Common myeloid progenitor, CD34-positive (primary cell): Measurements from ENCODE around the gene DLX4.

ENCODE experiments used
- CTCF ChIA-PET: fragments of 350-600 bp; sonication (Branson Sonifier 250); formaldehyde crosslinking; loops from one replicate; lab custom pipeline; 2021; ENCODE audit warnings: antibody characterized with exemption; lab: Charles Lee
- POLR2A ChIA-PET: fragments of 350-600 bp; sonication (Branson Sonifier 250); formaldehyde crosslinking; loops from one replicate; lab custom pipeline; 2021; ENCODE audit warnings: antibody characterized with exemption; lab: Charles Lee
- DNase-seq, 3 donors: peaks; one replicate each; pipeline versions ENCODE4 v3.0.0 to v3.0.0-alpha.2; 2013
- H3K27ac ChIP-seq, 2 experiments: 1 replicate in 1 of 2; 2 replicates in 1 of 2; pipeline ENCODE4 v1.7.0; 2013; ENCODE audit warnings: inconsistent platforms in 2 of 2, low read length in 2 of 2, mild to moderate bottlenecking in 2 of 2, low read depth in 1 of 2, moderate library complexity in 1 of 2; ENCODE audit not compliant: severe bottlenecking in 2 of 2, insufficient read depth in 1 of 2, poor library complexity in 1 of 2
- H3K27me3 ChIP-seq, 5 experiments: replicated peaks in 2 of 5; 1 replicate in 3 of 5; 2 replicates in 2 of 5; pipeline versions ENCODE4 v1.6.1 to v1.7.0; 2013; ENCODE audit warnings: low read length in 4 of 5, mild to moderate bottlenecking in 2 of 5, moderate library complexity in 2 of 5, inconsistent platforms in 1 of 5; ENCODE audit not compliant: insufficient read depth in 5 of 5, control insufficient read depth in 4 of 5
- H3K36me3 ChIP-seq, 4 experiments: 1 replicate in 2 of 4; 2 replicates in 2 of 4; pipeline versions ENCODE4 v1.6.1 to v1.7.0; 2013; ENCODE audit warnings: low read length in 3 of 4, control low read depth in 1 of 4, mild to moderate bottlenecking in 1 of 4; ENCODE audit not compliant: control insufficient read depth in 4 of 4, insufficient read depth in 4 of 4
- H3K4me1 ChIP-seq, 4 experiments: 1 replicate in 3 of 4; 2 replicates in 1 of 4; pipeline versions ENCODE4 v1.6.1 to v1.7.1; 2013; ENCODE audit warnings: low read length in 3 of 4, mild to moderate bottlenecking in 3 of 4, control low read depth in 1 of 4, inconsistent platforms in 1 of 4, moderate library complexity in 1 of 4; ENCODE audit not compliant: control insufficient read depth in 4 of 4, insufficient read depth in 4 of 4; ENCODE audit errors: control extremely low read depth in 1 of 4
- H3K4me3 ChIP-seq, 7 experiments: 1 replicate in 4 of 7; 2 replicates in 3 of 7; pipeline versions ENCODE4 v1.5.1 to v1.7.0; 2013; ENCODE audit warnings: mild to moderate bottlenecking in 7 of 7, low read length in 6 of 7, moderate library complexity in 6 of 7, inconsistent platforms in 2 of 7, low read depth in 2 of 7, control low read depth in 1 of 7; ENCODE audit not compliant: insufficient read depth in 4 of 7, control insufficient read depth in 1 of 7; ENCODE audit errors: extremely low read depth in 1 of 7
- H3K9me3 ChIP-seq, 5 experiments: 1 replicate in 4 of 5; 2 replicates in 1 of 5; pipeline versions ENCODE4 v1.6.1 to v1.7.1; 2013; ENCODE audit warnings: low read length in 4 of 5, mild to moderate bottlenecking in 2 of 5, inconsistent platforms in 1 of 5, low read depth in 1 of 5, moderate library complexity in 1 of 5; ENCODE audit not compliant: control insufficient read depth in 4 of 5, insufficient read depth in 2 of 5; ENCODE audit errors: control extremely low read depth in 1 of 5
- WGBS: methylation state at CpG from one replicate; pipeline ENCODE4 v1.1.5; 2013; ENCODE audit not compliant: insufficient coverage; 5-methylcytosine and 5-hydroxymethylcytosine counted together

Gene DLX4

DNA sequence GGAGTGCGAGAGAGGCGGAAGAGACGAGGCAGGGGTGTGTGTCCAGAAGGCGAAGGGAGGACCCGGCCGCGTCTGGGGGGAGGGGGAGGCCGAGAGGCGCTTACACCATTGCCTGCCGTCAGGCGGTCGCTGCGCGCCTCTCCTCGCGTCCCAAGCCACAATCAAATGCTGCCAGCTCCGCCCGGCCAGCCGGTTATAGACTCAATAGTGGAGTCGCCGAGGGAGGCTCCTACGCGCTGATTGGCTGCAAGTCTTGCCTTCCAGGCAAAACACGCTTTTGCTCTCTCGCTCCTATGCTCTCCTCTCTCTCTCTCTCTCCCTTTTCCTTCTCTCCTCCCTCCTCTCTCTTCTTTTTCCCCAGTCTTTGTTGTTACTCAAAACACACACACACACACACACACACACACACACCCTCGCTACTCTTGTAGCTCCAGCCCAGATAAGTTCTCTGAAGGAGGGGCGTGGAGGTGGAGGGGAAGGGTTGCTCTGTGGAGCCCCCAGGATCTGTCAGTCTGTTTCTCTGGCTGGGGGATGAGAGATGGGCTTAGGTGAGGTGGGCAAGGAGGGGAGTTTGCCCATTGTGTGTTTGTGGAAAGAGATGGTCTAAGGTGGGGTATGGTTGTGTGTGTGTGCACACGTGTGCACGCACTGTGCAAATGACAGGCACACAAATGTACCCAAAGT, 26.2 kb downstream of the DLX4 start, which contains the start of gene DLX3:
TSS of gene DLX3 (minus strand) at position 170 of the 684 bp plus-strand sequence. CDS start 226 bp downstream, outside the sequence.
- peak within 1 kb of the TSS in 3 of 7 experiments; percentile 59 to 68 (median 64) for H3K4me3 ChIP-seq
- peaks cover 0 to 36% (median 25%) of the 10 kb centered on the region in 4 experiments for H3K4me1 ChIP-seq
- H3K36me3 ChIP-seq: no peaks in the 10 kb centered on the region
- peak; percentile 39 to 72 (median 63) for DNase-seq
- ChIA-PET CTCF (interaction anchor here (0.9 to 10.5 kb wide), 11 partner anchors 9 to 287 kb away, joined by 3 to 172 read pairs (median 33); no protein-coding TSS in a partner anchor), POLR2A (no interaction called here)
- H3K27me3 ChIP-seq: peaks cover 5 to 94% (median 61%) of the 10 kb centered on the region in 5 experiments
- 1% methylated on average over 25 of the region's 29 CpGs for WGBS
- peaks cover 0 to 5% (median 2%) of the 10 kb centered on the region in 5 experiments for H3K9me3 ChIP-seq
- H3K27ac ChIP-seq: no peak within 1 kb of the TSS

DNA sequence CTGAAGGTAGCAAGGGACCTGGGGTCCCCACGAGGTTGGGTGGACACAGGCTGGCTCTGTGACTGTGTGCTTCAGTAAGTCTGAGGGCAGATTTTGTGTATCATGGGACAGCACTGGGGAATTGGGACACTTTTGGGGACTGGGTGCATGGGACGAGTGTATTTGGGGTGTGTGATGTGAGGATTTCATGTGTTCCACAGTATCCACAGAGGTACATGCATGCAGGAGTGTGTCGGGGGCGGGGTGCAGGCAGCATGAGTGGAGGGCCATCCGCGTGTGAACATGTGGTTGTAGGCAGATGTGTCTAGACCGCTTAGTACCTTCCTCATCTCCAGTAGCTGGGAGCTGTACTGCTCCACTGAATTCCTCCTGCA, 27.1 kb downstream of the DLX4 start:
- 43% methylated on average over 4 of the region's 7 CpGs for WGBS
- peaks cover 0 to 32% (median 22%) of the 10 kb centered on the region in 4 experiments for H3K4me1 ChIP-seq
- ChIA-PET CTCF (interaction anchor here (0.8 to 10.5 kb wide), 34 partner anchors 10 to 561 kb away, joined by 3 to 172 read pairs (median 7); partner anchors contain the start of genes DLX4 and NXPH3), POLR2A (interaction anchor here (0.8 to 1.0 kb wide), 2 partner anchors 138 to 139 kb away, joined by 3 to 4 read pairs; no protein-coding TSS in a partner anchor)
- no peaks in the 10 kb centered on the region for H3K36me3 ChIP-seq
- H3K9me3 ChIP-seq: peaks cover 0 to 5% (median 2%) of the 10 kb centered on the region in 5 experiments
- no peak for DNase-seq
- H3K27ac ChIP-seq: no peak overlapping the region
- peaks cover 5 to 91% (median 54%) of the 10 kb centered on the region in 5 experiments for H3K27me3 ChIP-seq
- no peak overlapping the region for H3K4me3 ChIP-seq

DNA sequence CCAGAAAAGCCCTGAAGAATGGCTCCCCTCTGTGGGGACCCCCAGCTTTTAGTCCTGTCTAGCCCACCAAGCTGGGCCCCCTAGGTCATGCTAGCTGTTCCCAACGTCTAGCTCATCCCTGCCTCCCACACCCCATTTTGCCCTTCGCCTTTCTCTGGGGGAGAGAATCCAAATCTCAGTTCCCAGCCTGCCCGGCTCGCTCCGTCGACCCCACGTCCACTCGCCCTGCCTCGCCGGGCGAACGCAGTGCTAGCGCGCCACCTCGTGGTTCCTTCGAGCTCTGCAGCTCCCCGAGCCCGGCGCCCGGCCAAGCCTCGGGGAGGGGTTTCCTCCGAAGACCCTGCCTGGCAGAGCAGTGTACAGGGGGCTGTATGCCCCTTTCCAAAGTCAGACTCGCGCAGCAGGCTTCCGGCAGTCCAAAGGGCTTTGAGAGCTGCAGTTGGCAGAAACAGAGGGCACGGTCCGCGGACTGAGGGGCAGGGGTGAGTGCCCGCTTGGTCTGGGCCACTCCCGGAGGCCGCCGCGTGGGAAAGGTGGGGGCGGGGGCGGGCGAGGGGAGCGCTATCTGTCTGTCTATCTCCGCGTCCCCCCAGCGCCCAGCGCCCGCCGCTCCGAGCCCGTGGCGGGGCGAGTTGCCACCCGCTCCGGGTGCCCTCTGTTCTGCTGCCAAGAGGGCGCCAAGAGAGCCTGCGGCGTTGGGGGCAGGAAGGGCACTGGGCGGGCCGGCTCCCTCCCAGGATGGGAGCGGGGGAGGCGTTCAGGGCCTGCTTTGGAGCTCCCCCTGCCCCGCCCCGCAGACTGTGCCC, 27.7 kb downstream of the DLX4 start:
- H3K27me3 ChIP-seq: peaks cover 5 to 91% (median 57%) of the 10 kb centered on the region in 5 experiments
- peaks cover 0 to 5% (median 2%) of the 10 kb centered on the region in 5 experiments for H3K9me3 ChIP-seq
- POLR2A ChIA-PET: interaction anchor here (0.6 to 1.0 kb wide), 3 partner anchors 139 to 210 kb away, joined by 3 to 5 read pairs (median 4); no protein-coding TSS in a partner anchor
- H3K27ac ChIP-seq: no peak overlapping the region
- DNase-seq: peak; percentile 29 to 58 (median 56)
- H3K36me3 ChIP-seq: no peaks in the 10 kb centered on the region
- peaks cover 0 to 32% (median 22%) of the 10 kb centered on the region in 4 experiments for H3K4me1 ChIP-seq
- 0% methylated on average over 43 of the region's 58 CpGs for WGBS
- peak overlapping the region in 5 of 7 experiments; percentile 25 to 72 (median 48) for H3K4me3 ChIP-seq
- CTCF ChIA-PET: interaction anchor here (0.7 to 10.5 kb wide), 45 partner anchors 9 to 589 kb away, joined by 3 to 172 read pairs (median 6); partner anchors contain the start of genes DLX4 and NXPH3

DNA sequence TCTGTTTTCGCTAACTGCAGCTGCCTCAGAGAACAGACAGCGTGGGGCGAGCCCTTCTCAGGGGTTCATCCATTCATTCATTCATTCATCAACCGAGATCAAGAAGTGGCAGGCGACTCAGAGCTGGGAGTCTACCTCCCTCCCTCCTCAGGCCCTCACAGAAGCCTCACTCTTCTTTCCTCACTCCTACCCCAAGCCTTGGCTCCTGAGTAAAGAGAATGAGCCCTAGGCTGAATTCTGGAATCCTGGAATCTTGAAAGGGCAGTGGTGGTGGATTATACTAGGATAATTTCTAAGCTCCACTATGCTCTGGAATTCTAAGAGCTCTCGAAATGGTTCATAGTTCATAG, 28.3 kb downstream of the DLX4 start:
- ChIA-PET CTCF (interaction anchor here (0.7 to 10.5 kb wide), 48 partner anchors 11 to 589 kb away, joined by 3 to 172 read pairs (median 5); partner anchors contain the start of genes DLX4 and NXPH3), POLR2A (interaction anchor here (0.6 to 0.9 kb wide), 2 partner anchors 136 to 211 kb away, joined by 5 read pairs; no protein-coding TSS in a partner anchor)
- Histone ChIP-seq H3K4me3 (peak overlapping the region in 1 of 7 experiments; percentile 72), H3K4me1 (peaks cover 0 to 32% (median 22%) of the 10 kb centered on the region in 4 experiments), H3K36me3 (no peaks in the 10 kb centered on the region), H3K27ac (no peak overlapping the region), H3K27me3 (peaks cover 7 to 91% (median 56%) of the 10 kb centered on the region in 5 experiments), H3K9me3 (peaks cover 0 to 5% (median 2%) of the 10 kb centered on the region in 5 experiments)
- no peak for DNase-seq
- WGBS: 20% methylated on average over 2 of the region's 6 CpGs

DNA sequence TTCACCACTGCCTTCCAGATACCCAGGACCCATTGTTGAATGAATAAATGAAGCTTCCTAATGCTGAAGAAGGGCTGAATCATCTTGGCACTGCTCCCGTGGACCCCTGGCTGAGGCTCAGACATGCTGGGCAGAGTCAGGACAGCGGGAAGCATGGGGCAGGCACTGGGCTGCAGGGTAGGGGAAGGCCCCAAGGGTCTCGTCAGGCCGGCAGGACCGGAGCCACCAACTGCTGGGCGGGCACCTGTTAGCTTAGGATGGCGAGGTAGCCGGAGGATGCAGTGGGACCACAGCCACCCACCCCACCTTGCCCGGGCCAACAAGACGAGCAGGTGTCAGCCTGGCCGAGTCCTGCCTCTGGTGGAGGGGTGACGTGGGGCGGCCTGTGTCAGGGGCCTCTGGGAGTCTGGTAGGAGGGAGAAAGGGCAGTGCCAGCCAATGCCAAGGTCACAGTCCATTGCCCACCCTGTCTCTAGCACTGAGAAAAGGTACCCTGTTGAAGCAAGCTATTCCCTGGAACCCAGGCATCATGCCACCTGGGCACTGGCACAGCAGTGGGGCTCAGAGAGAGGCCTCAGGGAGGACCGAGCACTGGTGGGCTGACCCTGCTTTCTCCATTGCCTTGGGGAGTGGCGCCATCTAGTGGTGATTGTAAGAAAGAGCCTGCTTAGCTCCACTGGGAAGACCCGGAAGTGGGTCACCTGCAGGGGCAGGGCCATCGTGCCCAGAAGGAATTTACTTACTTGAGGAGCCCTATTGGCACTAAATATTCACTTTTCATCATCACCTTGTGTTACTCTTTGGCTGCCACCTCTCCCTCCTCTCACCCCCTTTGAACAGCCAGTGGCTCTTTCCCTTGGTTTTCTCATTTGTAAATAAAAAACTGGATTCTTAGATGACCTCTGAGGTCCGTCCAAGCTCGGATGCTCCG, 29.0 kb downstream of the DLX4 start:
- Histone ChIP-seq H3K27me3 (peaks cover 11 to 88% (median 53%) of the 10 kb centered on the region in 5 experiments), H3K36me3 (no peaks in the 10 kb centered on the region), H3K4me1 (peaks cover 0 to 30% (median 21%) of the 10 kb centered on the region in 4 experiments), H3K9me3 (peaks cover 0 to 5% (median 2%) of the 10 kb centered on the region in 5 experiments), H3K4me3 (no peak overlapping the region), H3K27ac (no peak overlapping the region)
- ChIA-PET POLR2A (interaction anchor here (0.9 kb wide), 1 partner anchor 136 kb away, joined by 5 read pairs; no protein-coding TSS in a partner anchor), CTCF (interaction anchor here (0.7 to 10.5 kb wide), 51 partner anchors 8 to 590 kb away, joined by 3 to 172 read pairs (median 5); partner anchors contain the start of genes DLX4, NXPH3 and SLC35B1)
- WGBS: 43% methylated on average over 14 of the region's 20 CpGs
- DNase-seq: peak; percentile 89 to 92 (median 90)
